ENCODE data around the gene POU6F1.

Gene POU6F1

GRCh38 chr12:51156245-51156765 lies 61.6 kb downstream of the POU6F1 start:
- DNase-seq = no peak

GRCh38 chr12:51152953-51153352 lies 64.9 kb downstream of the POU6F1 start:
- DNase-seq = no peak

GRCh38 chr12:51150777-51151176 lies 67.1 kb downstream of the POU6F1 start:
- no peak for DNase-seq

GRCh38 chr12:51147309-51147708 lies 70.6 kb downstream of the POU6F1 start:
- DNase-seq = no peak

- DNase-seq = no peak
These were observed 78.5 kb downstream of the POU6F1 start for GRCh38 chr12:51139292-51139844.
